ENCODE measurements around the gene ATP5F1C.
"Not testable (repeated sequence)": the region's sequence is repeated elsewhere in the genome, so short reads cannot be mapped to it uniquely, and the experiment has no call there.

Gene ATP5F1C

GRCh38 chr10:7794251-7795026, 6.5 kb downstream of the ATP5F1C start:
- no peak for DNase-seq (ENCODE audit: low spot score)

GRCh38 chr10:7795605-7796004, 7.6 kb downstream of the ATP5F1C start:
- no peak for DNase-seq (ENCODE audit: low spot score)

GRCh38 chr10:7797582-7797981, 9.6 kb downstream of the ATP5F1C start:
- DNase-seq (ENCODE audit: low spot score): no peak

GRCh38 chr10:7802606-7803005, 14.6 kb downstream of the ATP5F1C start:
- no peak for DNase-seq (ENCODE audit: low spot score)

GRCh38 chr10:7804216-7804615, 16.2 kb downstream of the ATP5F1C start:
- no peak for DNase-seq (ENCODE audit: low spot score)

- no peak for DNase-seq (ENCODE audit: low spot score)
These were observed 16.8 kb downstream of the ATP5F1C start for GRCh38 chr10:7804741-7805140.

GRCh38 chr10:7808686-7809267, 20.8 kb downstream of the ATP5F1C start:
- no peak for DNase-seq (ENCODE audit: low spot score)

- DNase-seq (ENCODE audit: low spot score): no peak
These were observed 22.5 kb downstream of the ATP5F1C start for GRCh38 chr10:7810443-7810842.

GRCh38 chr10:7811000-7811399, 23.0 kb downstream of the ATP5F1C start:
- no peak for DNase-seq (ENCODE audit: low spot score)

GRCh38 chr10:7811743-7812142, 23.8 kb downstream of the ATP5F1C start:
- DNase-seq (ENCODE audit: low spot score): not testable (repeated sequence)

- no peak for DNase-seq (ENCODE audit: low spot score)
These were observed 25.5 kb downstream of the ATP5F1C start for GRCh38 chr10:7813481-7813880.

GRCh38 chr10:7817576-7817975, 29.6 kb downstream of the ATP5F1C start:
- DNase-seq (ENCODE audit: low spot score): no peak

GRCh38 chr10:7817984-7818294, 30.0 kb downstream of the ATP5F1C start:
- no peak for DNase-seq (ENCODE audit: low spot score)

GRCh38 chr10:7818295-7819120, 30.5 kb downstream of the ATP5F1C start, which contains the start of gene TAF3:
TAF3 (plus strand) TSS chr10:7818505; CDS start chr10:7818710, 205 bp downstream.
- DNase-seq (ENCODE audit: low spot score): peak; percentile 89

GRCh38 chr10:7819121-7819460, 31.1 kb downstream of the ATP5F1C start:
- peak; percentile 25 for DNase-seq (ENCODE audit: low spot score)

GRCh38 chr10:7824251-7824650, 36.3 kb downstream of the ATP5F1C start:
- DNase-seq (ENCODE audit: low spot score): no peak

GRCh38 chr10:7826971-7827370, 39.0 kb downstream of the ATP5F1C start:
- no peak for DNase-seq (ENCODE audit: low spot score)

GRCh38 chr10:7829289-7829834, 41.4 kb downstream of the ATP5F1C start:
- no peak for DNase-seq (ENCODE audit: low spot score)

GRCh38 chr10:7832060-7832459, 44.1 kb downstream of the ATP5F1C start:
- DNase-seq (ENCODE audit: low spot score): no peak

- DNase-seq (ENCODE audit: low spot score): no peak
These were observed 45.2 kb downstream of the ATP5F1C start for GRCh38 chr10:7833210-7833609.

- DNase-seq (ENCODE audit: low spot score): no peak
These were observed 46.3 kb downstream of the ATP5F1C start for GRCh38 chr10:7834262-7834661.

GRCh38 chr10:7836571-7836970, 48.6 kb downstream of the ATP5F1C start:
- DNase-seq (ENCODE audit: low spot score): no peak

- no peak for DNase-seq (ENCODE audit: low spot score)
These were observed 58.6 kb downstream of the ATP5F1C start for GRCh38 chr10:7846591-7846990.
